Activated CD8-positive, alpha-beta memory T cell treated with anti-CD3 and anti-CD28 coated beads, Interleukin-2, amount 50 U/mL, for 1 hour (primary cell): ENCODE data around the gene HTRA2.
A peak's percentile ranks its signal among the peaks of the same experiment; 100 is the strongest.
"Not testable (repeated sequence)": the region's sequence is repeated elsewhere in the genome, so short reads cannot be mapped to it uniquely, and the experiment has no call there.

Source experiments
- DNase-seq: peaks from one replicate; pipeline ENCODE4 v3.0.0-alpha.2; 2020; ENCODE audit errors: extremely low read depth

Gene HTRA2

DNA sequence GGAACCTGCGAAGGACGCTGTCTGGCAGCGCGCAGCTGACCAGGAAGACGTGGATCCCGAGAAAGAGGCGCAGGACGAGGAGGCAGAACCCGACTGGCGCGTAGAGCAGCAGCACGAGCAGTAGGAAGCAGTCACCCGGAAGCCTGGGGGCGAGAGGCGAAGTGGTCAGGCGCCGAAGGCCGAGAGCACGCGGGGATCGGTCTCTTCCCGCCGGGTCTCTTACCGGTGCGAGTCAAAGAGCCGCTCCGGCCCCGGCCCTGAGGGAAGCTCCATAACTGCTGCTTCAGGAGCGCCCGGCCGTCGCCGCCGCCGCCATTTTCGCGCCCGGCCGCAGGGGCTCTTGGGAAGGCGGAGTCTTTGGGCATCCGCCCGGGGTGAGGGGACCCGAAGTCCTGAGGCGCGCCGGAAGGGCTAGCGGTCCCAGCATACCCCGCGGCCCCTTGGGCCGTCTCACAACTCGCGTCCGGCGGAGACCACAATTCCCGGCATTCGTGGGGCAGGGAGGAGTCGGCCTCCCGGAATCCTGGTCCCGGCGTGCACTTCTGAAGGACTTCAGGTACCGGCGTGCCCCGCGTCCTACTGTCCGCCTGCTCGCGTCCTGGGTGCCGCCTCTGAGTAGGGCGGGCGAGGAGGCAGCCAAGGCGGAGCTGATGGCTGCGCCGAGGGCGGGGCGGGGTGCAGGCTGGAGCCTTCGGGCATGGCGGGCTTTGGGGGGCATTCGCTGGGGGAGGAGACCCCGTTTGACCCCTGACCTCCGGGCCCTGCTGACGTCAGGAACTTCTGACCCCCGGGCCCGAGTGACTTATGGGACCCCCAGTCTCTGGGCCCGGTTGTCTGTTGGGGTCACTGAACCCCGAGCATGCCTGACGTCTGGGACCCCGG is at the start of gene HTRA2, which contains the start of gene AUP1:
TSS of gene HTRA2 (plus strand) at position 577 of the 882 bp plus-strand sequence. CDS start at position 651, 74 bp downstream.
TSS of gene AUP1 (minus strand) at position 350 of the 882 bp plus-strand sequence. CDS start at position 273, 77 bp downstream.
- peak; percentile 61 for DNase-seq

GRCh38 chr2:74481431-74481830 is 48.3 kb upstream of the HTRA2 start:
- no peak for DNase-seq

DNA sequence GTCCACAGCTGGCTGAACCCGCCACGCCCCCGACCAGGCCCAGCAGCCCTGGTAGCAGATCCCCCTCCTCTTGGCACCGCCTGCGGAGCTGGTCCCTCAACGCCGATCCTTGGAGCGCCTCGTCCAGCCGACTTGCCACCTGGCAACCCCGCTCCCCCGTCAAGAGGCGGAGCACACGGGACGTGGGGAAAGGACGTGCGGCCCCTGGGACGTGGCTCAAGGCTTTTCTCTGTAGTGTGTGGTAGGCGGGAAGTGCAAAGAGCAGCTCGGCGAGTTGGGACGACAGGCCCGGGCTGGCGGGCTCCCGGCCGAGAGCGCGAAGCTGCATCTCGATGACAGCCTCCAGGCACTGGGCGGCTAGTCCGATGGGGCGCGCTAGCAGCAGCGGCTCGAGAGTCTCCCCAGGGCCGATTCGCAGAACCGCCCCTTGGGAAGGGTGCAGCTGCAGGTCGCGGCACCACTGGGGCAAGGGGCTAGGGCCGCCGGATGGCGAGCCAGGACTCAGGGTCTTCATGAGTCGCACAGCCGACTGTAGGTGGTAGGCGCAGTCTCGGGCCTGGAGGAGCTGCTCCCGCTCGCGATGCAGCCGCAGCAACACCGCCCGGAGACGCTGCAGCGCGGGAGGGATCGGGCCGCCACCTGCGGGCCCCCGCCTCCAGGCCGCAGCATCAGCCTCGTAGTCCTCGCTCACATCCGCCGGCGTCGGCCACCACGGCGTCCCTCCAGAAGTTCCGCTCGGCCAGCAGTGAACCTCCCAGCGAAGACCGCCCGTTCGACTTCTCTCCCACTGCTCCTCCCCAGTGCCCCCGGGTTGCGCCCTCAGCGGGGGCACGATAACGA is 47.6 kb upstream of the HTRA2 start:
- no peak for DNase-seq

GRCh38 chr2:74482801-74483674 is 46.7 kb upstream of the HTRA2 start, which contains the start of the genes CCDC142 and TTC31:
TSS of gene CCDC142 (minus strand) at chr2:74482998. CDS start at chr2:74482837, 161 bp downstream.
TSS of gene TTC31 (plus strand) at chr2:74483081. CDS start at chr2:74483096, 15 bp downstream.
- peak; percentile 90 for DNase-seq

- not testable (repeated sequence) for DNase-seq
These were observed 46.0 kb upstream of the HTRA2 start for GRCh38 chr2:74483675-74484164.

DNA sequence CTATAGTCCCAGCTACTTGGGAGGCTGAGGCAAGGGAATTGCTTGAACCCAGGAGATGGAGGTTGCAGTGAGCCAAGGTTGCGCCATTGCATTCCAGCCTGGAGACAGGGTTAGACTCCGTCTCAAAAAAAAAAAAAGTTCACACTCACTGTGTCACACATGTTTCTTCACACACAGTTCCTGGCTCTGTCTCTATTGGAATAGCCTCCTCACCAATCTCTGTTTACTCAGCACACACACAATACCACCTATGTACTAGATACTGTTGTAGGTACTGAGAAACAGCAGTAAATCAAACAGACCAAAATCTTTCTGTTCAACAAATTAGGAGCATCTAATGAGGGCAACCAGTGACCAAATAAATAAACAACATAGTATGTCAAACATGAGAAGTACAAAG is 43.6 kb upstream of the HTRA2 start:
- DNase-seq: no peak

- DNase-seq: no peak
These were observed 40.9 kb upstream of the HTRA2 start for GRCh38 chr2:74488643-74489481.

- no peak for DNase-seq
These were observed 39.8 kb upstream of the HTRA2 start for GRCh38 chr2:74489906-74490305.

DNA sequence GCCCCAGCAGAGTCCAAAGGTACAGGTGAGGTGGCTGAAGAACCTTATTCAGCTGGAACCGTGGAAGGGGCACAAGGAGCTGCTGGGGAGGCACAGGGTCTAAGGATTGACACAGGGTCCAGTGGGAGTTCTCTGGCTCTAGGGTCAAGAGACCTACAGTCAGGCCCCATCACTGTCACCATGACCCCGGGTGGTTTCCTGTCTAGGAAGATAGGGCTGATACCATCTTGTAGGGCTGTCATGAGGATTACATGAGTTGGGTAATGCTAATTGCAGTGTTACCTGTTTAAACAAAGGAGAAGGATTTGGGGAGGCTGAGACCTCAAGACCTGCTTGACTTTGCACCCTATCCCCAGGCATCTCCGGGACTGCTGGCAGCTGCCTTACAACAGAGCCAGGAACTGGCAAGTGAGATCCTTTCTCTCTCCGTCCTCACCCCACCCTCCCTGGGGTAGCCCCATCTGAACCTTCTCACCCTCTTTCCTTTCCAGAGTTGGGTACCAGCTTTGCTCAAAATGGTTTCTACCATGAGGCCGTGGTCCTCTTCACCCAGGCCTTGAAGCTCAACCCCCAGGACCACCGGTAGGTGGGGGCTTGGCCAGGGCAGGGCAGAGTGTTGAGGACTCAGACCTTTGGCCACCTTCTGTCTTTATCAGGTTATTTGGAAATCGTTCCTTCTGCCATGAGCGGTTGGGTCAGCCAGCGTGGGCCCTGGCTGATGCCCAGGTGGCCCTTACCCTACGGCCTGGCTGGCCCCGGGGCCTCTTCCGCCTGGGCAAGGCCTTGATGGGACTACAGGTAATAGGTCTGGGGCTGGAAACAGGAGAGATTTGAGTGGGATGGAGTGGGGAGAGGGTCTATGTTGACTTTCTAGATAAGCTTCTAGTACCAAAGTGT is 37.8 kb upstream of the HTRA2 start:
- no peak for DNase-seq

DNA sequence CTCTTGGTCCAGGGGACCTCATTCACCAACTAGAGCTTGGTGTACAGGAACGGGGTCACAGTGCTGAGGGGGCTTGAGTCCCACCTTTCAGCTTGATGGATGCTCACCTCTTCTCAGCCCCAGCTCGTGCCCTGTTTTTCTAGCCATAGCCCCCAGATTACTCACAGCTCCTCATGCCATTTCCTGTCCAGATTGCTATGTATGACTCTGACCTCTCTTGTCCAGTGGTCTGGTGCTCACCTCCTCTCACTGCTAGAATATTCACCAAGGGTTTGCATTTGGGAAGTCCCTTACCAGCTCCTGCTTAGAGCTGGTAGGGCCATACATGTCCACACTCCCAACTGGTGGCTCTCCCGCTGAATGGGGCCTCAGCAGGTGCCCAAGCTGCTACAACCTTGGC is 36.2 kb upstream of the HTRA2 start:
- DNase-seq: no peak

DNA sequence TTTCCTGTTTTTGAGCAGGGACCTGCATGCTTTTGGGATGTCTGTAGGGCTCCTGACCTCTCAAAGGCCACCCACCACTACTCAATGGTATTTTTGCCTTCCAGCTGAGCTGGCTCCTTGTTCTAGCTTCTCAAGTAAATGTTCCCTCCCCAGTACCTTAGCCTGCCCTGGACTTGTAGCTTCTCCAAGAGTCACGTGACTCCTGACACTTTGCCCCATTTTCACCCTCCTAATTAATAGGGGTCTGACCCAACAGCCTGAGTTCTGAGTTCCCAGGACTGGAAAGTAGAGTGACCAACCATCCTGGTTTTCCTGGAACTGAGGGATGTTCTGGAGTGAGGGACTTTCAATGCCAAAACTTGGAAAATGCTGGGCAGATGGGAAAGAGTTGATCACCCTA is 34.3 kb upstream of the HTRA2 start:
- no peak for DNase-seq

- DNase-seq: no peak
These were observed 32.5 kb upstream of the HTRA2 start for GRCh38 chr2:74496997-74497776.

- DNase-seq: no peak
These were observed 31.8 kb upstream of the HTRA2 start for GRCh38 chr2:74497777-74498499.

- no peak for DNase-seq
These were observed 31.1 kb upstream of the HTRA2 start for GRCh38 chr2:74498500-74499266.

- no peak for DNase-seq
These were observed 30.3 kb upstream of the HTRA2 start, which contains the start of gene LBX2 for GRCh38 chr2:74499267-74499939. TSS of gene LBX2 (minus strand) at chr2:74499603. CDS start at chr2:74499537, 66 bp downstream.

DNA sequence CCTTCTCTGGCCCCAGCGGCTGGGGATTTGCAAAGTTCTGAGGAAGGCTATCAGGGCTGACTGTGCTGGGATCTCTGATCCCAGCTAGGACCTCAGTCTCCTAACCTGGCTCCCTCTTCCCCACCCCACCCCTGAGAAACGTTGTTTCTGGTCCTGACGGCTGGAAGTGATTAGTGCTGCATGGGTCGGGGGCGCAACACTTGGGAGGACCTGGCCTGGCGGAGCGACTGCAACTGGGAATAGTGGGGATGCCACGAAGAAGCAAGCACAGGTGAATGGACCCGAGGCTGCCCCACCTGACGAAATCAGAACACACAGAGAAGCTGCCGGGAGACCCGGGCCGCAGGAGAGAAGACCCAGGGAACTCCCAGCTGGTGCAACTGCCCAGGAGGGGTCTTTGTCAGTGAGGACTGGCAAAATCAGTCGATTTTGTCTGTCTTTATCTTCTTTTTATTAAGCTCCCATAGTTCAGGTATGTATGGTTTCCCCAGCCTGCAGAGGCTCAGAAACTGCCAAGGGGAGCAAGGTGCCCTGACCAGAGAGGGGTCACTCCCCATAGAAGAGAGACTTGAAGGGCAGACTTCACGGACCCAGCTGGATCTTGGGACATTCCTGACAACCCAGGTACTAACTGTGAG is 29.7 kb upstream of the HTRA2 start:
- DNase-seq: no peak
